Measurements from ENCODE around the gene PSMA3.

Gene PSMA3

DNA sequence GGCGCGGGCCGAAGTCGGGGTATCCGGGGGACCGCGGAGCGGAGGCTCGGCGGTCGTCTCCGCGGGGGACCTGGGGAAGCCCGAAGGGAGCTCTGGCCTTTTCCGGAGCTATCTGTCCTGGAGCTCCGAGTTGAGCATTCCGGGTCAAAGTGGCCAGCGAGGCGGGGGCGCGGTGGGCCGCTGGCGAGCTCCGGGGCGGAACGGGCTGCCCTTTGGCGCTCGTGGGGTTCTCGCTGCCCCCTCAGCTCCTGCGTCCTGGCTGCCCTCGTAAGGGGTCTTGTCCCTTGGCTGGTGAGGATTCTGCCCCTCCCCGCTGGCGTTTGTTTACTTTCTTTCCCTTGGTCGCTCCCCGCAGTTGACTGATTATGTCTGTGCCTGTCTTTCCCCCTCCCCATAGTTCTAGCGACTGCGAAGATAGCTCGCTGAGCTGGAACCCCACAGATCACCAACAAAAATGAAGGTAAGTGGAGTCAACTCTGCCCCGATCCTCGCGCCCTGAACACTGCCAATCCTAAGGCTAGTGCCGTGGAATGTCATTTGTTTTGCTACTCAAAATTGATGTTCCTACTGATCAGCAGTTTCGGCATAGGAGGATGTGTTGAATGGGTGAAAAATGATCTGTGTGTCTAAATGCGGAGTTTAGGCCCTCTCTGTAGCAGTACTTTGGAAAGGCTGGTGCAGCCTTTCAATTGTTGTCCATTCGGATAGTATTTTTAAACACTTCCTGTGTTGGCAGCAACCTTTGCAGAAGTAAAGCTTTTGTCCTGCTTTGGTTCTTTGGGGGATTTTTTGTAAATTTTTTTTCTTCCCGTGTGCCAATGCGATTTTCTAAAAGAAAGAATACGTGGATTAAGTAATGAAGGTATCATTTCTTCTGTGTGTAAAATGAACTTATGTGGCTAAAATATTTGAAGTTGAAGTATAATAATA, 55.0 kb downstream of the PSMA3 start:
- no peak for DNase-seq

GRCh38 chr14:58301416-58301815, 56.8 kb downstream of the PSMA3 start:
- no peak for DNase-seq

DNA sequence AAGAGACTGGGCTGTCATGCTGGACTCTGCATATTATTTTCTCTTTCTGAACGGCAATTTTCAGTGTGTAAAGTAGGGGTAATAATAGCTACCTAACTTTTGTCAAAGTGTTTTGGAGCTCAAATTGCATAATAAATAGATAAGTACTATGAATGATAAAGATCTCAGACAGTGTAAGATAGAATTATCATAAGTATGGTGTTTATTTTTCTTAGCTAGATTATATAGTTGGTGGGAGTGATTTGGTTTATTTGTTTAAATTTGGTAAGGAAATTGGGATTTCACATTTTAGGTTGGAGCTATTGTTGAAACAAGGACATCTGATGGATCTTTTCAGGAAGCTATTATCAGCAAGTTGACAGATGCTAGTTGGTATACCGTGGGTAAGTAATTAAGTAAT, 61.1 kb downstream of the PSMA3 start:
- DNase-seq: no peak

GRCh38 chr14:58307597-58308316, 63.1 kb downstream of the PSMA3 start:
- DNase-seq: no peak

DNA sequence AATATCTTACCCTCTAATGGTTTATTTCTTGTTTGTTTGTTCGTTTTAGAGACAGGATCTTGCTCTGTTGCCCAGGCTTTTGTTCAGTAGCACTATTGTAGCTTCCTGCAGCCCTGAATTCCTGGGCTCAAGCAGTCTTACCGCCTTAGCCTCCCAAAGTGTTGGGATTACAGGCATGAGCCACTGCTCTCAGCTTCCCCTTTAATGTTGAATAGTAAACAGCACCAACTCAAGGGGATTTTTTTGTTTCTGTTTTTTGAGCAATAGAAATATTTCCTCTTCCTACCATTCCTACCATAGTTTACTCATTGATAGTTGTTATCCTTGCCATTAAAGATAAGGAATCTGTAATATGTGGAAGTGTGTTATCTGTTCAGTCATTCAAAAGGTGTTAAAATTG, 64.4 kb downstream of the PSMA3 start:
- no peak for DNase-seq

- peak in 1 of 2 experiments; percentile 35 for DNase-seq
Observed at GRCh38 chr14:58313699-58314098, 69.1 kb downstream of the PSMA3 start.

- DNase-seq: no peak
Observed at GRCh38 chr14:58315606-58316005, 71.0 kb downstream of the PSMA3 start.
